B cell (primary cell): ENCODE results near the gene SPTA1. TPM values are rescaled to one million over a fixed set of nuclear protein-coding genes. Genes with fewer than 3 reads are reported as not detected.

Experiments
- ATAC-seq: fragments of 200-7000 bp; cut with Tn5 transposase; one replicate; pipeline ENCODE4 v1.10.0; 2021; ENCODE audit warnings: low read depth, mild to moderate bottlenecking, moderate number of reproducible peaks, moderate library complexity
- CTCF ChIA-PET: fragments of 350-600 bp; sonication (Branson Sonifier 250); formaldehyde crosslinking; loops from one replicate; lab custom pipeline; 2021; ENCODE audit warnings: antibody characterized with exemption, inconsistent platforms; lab: Charles Lee
- POLR2A ChIA-PET: fragments of 350-600 bp; sonication (Branson Sonifier 250); formaldehyde crosslinking; loops from one replicate; lab custom pipeline; 2021; ENCODE audit warnings: antibody characterized with exemption; lab: Charles Lee
- DNase-seq: peaks from one replicate; pipeline ENCODE4 v3.0.0; 2013
- H2AFZ ChIP-seq: 2 replicates; pipeline ENCODE4 v1.6.1; 2012; ENCODE audit warnings: mild to moderate bottlenecking, low read depth, low read length; ENCODE audit not compliant: insufficient read depth, poor library complexity, severe bottlenecking
- H3K27ac ChIP-seq, 2 donors: 1 replicate in 1 of 2; 2 replicates in 1 of 2; pipeline ENCODE4 v1.5.1; 2012 to 2013; ENCODE audit warnings: low read length in 2 of 2, mild to moderate bottlenecking in 2 of 2, moderate library complexity in 1 of 2
- H3K27me3 ChIP-seq, 4 experiments: fragments of 200-600 bp in 1 of 4; sonication (generic) in 1 of 4; replicated peaks in 1 of 4; 1 replicate in 2 of 4; 2 replicates in 2 of 4; pipeline versions ENCODE4 v1.6.1 to v1.7.0; 2013 to 2016; ENCODE audit warnings: low read length in 3 of 4, mild to moderate bottlenecking in 2 of 4, mixed read lengths in 1 of 4, moderate library complexity in 1 of 4; ENCODE audit not compliant: insufficient read depth in 4 of 4, control insufficient read depth in 3 of 4; ENCODE audit errors: control extremely low read depth in 1 of 4
- H3K36me3 ChIP-seq, 2 experiments: replicated peaks in 1 of 2; 1 replicate in 1 of 2; 2 replicates in 1 of 2; pipeline versions ENCODE4 v1.6.1 to v1.7.1; 2013; ENCODE audit warnings: low read length in 1 of 2; ENCODE audit not compliant: insufficient read depth in 2 of 2, control insufficient read depth in 1 of 2; ENCODE audit errors: control extremely low read depth in 1 of 2, extremely low read depth in 1 of 2
- H3K4me1 ChIP-seq, 2 donors: fragments of 200-600 bp in 1 of 2; sonication (generic) in 1 of 2; 1 replicate in 1 of 2; 2 replicates in 1 of 2; pipeline versions ENCODE4 v1.5.1 to v1.6.1; 2013 to 2017; ENCODE audit warnings: low read length in 2 of 2; ENCODE audit not compliant: control insufficient read depth in 2 of 2, insufficient read depth in 2 of 2
- H3K4me2 ChIP-seq: replicated peaks from 2 replicates; pipeline ENCODE3; 2012; ENCODE audit warnings: mild to moderate bottlenecking, low read depth, low read length; ENCODE audit not compliant: poor library complexity, severe bottlenecking
- H3K4me3 ChIP-seq, 5 experiments: fragments of 200-600 bp in 1 of 5; sonication (generic) in 1 of 5; 1 replicate in 3 of 5; 2 replicates in 2 of 5; pipeline versions ENCODE4 v1.5.1 to v1.7.0; 2011 to 2016; ENCODE audit warnings: low read length in 4 of 5, mild to moderate bottlenecking in 4 of 5, low read depth in 2 of 5, control low read depth in 1 of 5, moderate library complexity in 1 of 5; ENCODE audit not compliant: insufficient read depth in 1 of 5; ENCODE audit errors: control extremely low read depth in 1 of 5, extremely low read depth in 1 of 5
- H3K79me2 ChIP-seq: fragments of 200-600 bp; sonication (generic); one replicate; pipeline ENCODE4 v1.6.0; 2016; ENCODE audit warnings: low read length; ENCODE audit not compliant: control insufficient read depth, insufficient read depth
- H3K9ac ChIP-seq: fragments of 200-600 bp; sonication (generic); 2 replicates; pipeline ENCODE4 v1.6.1; 2017; ENCODE audit warnings: mild to moderate bottlenecking, low read length, moderate library complexity
- H3K9me3 ChIP-seq, 3 donors: one replicate each; pipeline versions ENCODE4 v1.6.1 to v1.7.1; 2013; ENCODE audit warnings: low read length in 2 of 3; ENCODE audit not compliant: control insufficient read depth in 2 of 3, insufficient read depth in 1 of 3; ENCODE audit errors: control extremely low read depth in 1 of 3
- H4K20me1 ChIP-seq: 2 replicates; pipeline ENCODE4 v1.6.0; 2012; ENCODE audit warnings: mild to moderate bottlenecking, low read length; ENCODE audit not compliant: insufficient read depth, control insufficient read depth, poor library complexity, severe bottlenecking
- H3K27ac Mint-ChIP-seq: one replicate; pipeline ENCODE4 v1.8.0; 2021; ENCODE audit warnings: mixed read lengths
- H3K27me3 Mint-ChIP-seq: one replicate; pipeline ENCODE4 v1.8.0; 2021; ENCODE audit warnings: mixed read lengths
- H3K4me1 Mint-ChIP-seq: one replicate; pipeline ENCODE4 v1.8.0; 2021; ENCODE audit warnings: mixed read lengths
- H3K4me3 Mint-ChIP-seq: one replicate; pipeline ENCODE4 v1.8.0; 2021; ENCODE audit warnings: mixed read lengths
- H3K9me3 Mint-ChIP-seq: one replicate; pipeline ENCODE4 v1.8.0; 2022; ENCODE audit warnings: mixed read lengths; ENCODE audit not compliant: insufficient read depth
- CTCF ChIP-seq: fragments of 200-600 bp; IDR thresholded peaks from one replicate; pipeline ENCODE4 v1.8.0; 2022; ENCODE audit warnings: antibody characterized with exemption, mild to moderate bottlenecking
- EZH2 ChIP-seq: IDR thresholded peaks from 2 replicates; pipeline ENCODE4 v1.6.1; 2012; ENCODE audit warnings: borderline replicate concordance, low read depth, mild to moderate bottlenecking, moderate library complexity, low read length; ENCODE audit not compliant: insufficient read depth, poor library complexity, severe bottlenecking
- WGBS: methylation state at CpG from one replicate; pipeline ENCODE4 v1.1.5; 2013; ENCODE audit warnings: missing lambda C conversion rate; ENCODE audit not compliant: insufficient coverage; 5-methylcytosine and 5-hydroxymethylcytosine counted together
- intact Hi-C: fragments of 100-400 bp; cut with micrococcal nuclease; formaldehyde crosslinking; loops from one replicate; pipeline ENCODE4 v1.10.0; 2022
- polyA plus RNA-seq: library from polyadenylated mRNA; depleted of rRNA; stranded (reverse); fragments of >200 nt; gene quantifications from 2 replicates; pipeline ENCODE4 v1.2.3, GENCODE V29; 2012
- total RNA-seq, 2 donors: library from RNA; stranded (reverse); fragments of 120-200 nt in 1 of 2; gene quantifications; 1 replicate in 1 of 2; 2 replicates in 1 of 2; pipeline versions ENCODE4 v1.2.3 to v1.2.4, GENCODE V29; 2013 to 2022

Gene SPTA1
- total and polyA plus RNA-seq, 2 donors (not counting 1 experiment from before 2014, with no cell fraction given) = 0.21 TPM; not detected in 1

- DNase-seq = no peak
- no peaks in the 10 kb centered on the region for H3K27me3 ChIP-seq
- no peaks in the 10 kb centered on the region for H3K9me3 Mint-ChIP-seq
- no peak overlapping the region for H3K27ac ChIP-seq
- no peak overlapping the region for H3K27ac Mint-ChIP-seq
- CTCF ChIA-PET = no interaction called here
- no peak overlapping the region for H3K4me3 Mint-ChIP-seq
- TF ChIP-seq CTCF (no peak), EZH2 (no peak)
- H3K4me1 Mint-ChIP-seq = no peaks in the 10 kb centered on the region
- ATAC-seq = no peak
- H3K9ac ChIP-seq = no peak overlapping the region
- WGBS = 98% methylated on average over 6 of the region's 8 CpGs
- no peaks in the 10 kb centered on the region for H3K9me3 ChIP-seq
- no peak overlapping the region for H2AFZ ChIP-seq
- POLR2A ChIA-PET = no interaction called here
- H3K4me3 ChIP-seq = no peak overlapping the region
- no peaks in the 10 kb centered on the region for H3K4me1 ChIP-seq
- intact Hi-C loops = no loop called here
- no peaks in the 10 kb centered on the region for H3K36me3 ChIP-seq
- H4K20me1 ChIP-seq = no peaks in the 10 kb centered on the region
- peaks cover 20% of the 10 kb centered on the region for H3K27me3 Mint-ChIP-seq
- H3K4me2 ChIP-seq = no peak overlapping the region
- no peaks in the 10 kb centered on the region for H3K79me2 ChIP-seq
Measured at GRCh38 chr1:158666037-158666436, 20.5 kb downstream of the SPTA1 start.

- POLR2A ChIA-PET = no interaction called here
- CTCF ChIA-PET = no interaction called here
- H3K4me3 Mint-ChIP-seq = peak overlapping the region; percentile 3
- H3K4me1 ChIP-seq = peaks cover 9 to 11% of the 10 kb centered on the region in 2 donors
- WGBS = 0% methylated on average over 3 of the region's 6 CpGs
- H3K9me3 Mint-ChIP-seq = no peaks in the 10 kb centered on the region
- peak overlapping the region; percentile 61 for H2AFZ ChIP-seq
- no peaks in the 10 kb centered on the region for H3K36me3 ChIP-seq
- H3K9me3 ChIP-seq = no peaks in the 10 kb centered on the region
- peak overlapping the region; percentile 18 for H3K27ac Mint-ChIP-seq
- intact Hi-C loops = no loop called here
- H3K27ac ChIP-seq = no peak overlapping the region
- ATAC-seq = peak; percentile 17
- no peak overlapping the region for H3K4me3 ChIP-seq
- TF ChIP-seq EZH2 (no peak), CTCF (no peak)
- H3K9ac ChIP-seq = no peak overlapping the region
- H3K4me2 ChIP-seq = peak overlapping the region; percentile 53
- H3K79me2 ChIP-seq = no peaks in the 10 kb centered on the region
- H3K27me3 Mint-ChIP-seq = no peaks in the 10 kb centered on the region
- no peaks in the 10 kb centered on the region for H3K27me3 ChIP-seq
- H3K4me1 Mint-ChIP-seq = peaks cover 26% of the 10 kb centered on the region
- no peak for DNase-seq
- no peaks in the 10 kb centered on the region for H4K20me1 ChIP-seq
Measured at GRCh38 chr1:158654571-158654970, 31.9 kb downstream of the SPTA1 start.
